AG04450 (cell line): ENCODE data around the gene ZC2HC1C. TPM values are rescaled to one million over a fixed set of nuclear protein-coding genes. Genes with fewer than 3 reads are reported as not detected.

Experiments
- CTCF ChIA-PET: fragments of 300-600, 350-600 bp; formaldehyde crosslinking; extraction: SDS; loops from one replicate; lab custom pipeline; 2022; ENCODE audit warnings: antibody characterized with exemption, inconsistent platforms; lab: Charles Lee
- POLR2A ChIA-PET: fragments of 350-600 bp; formaldehyde crosslinking; extraction: SDS; loops from one replicate; lab custom pipeline; 2021; ENCODE audit warnings: antibody characterized with exemption, inconsistent platforms; lab: Yijun Ruan, JAX
- DNase-seq: peaks from one replicate; pipeline ENCODE4 v3.0.0-alpha.2; 2011; ENCODE audit warnings: low read depth, low spot score
- H3K27ac ChIP-seq: one replicate; pipeline ENCODE4 v1.5.1; 2012; ENCODE audit warnings: low read depth, low read length, control low read depth
- H3K27me3 ChIP-seq: one replicate; pipeline ENCODE4 v1.6.0; 2012; ENCODE audit warnings: low read length; ENCODE audit not compliant: control insufficient read depth, insufficient read depth
- H3K4me3 ChIP-seq: 2 replicates; pipeline ENCODE4 v1.5.1; 2011; ENCODE audit warnings: mild to moderate bottlenecking, low read depth, low read length, control low read depth
- H3K9me3 ChIP-seq: 2 replicates; pipeline ENCODE4 v1.5.1; 2012; ENCODE audit warnings: low read length; ENCODE audit not compliant: control insufficient read depth, insufficient read depth
- CTCF ChIP-seq: IDR thresholded peaks from 2 replicates; pipeline ENCODE4 v1.5.1; 2011; ENCODE audit warnings: low read depth, low read length, control low read depth, inconsistent platforms
- polyA plus RNA-seq: library from polyadenylated mRNA; depleted of rRNA; stranded (reverse); fragments of >200 nt; gene quantifications from 2 replicates; pipeline ENCODE4 v1.2.3, GENCODE V29; 2011

The ZC2HC1C gene
- polyA plus RNA-seq, 1 experiment = 0.73 TPM

- Histone ChIP-seq H3K4me3 (no peak overlapping the region), H3K9me3 (no peaks in the 10 kb centered on the region), H3K27ac (no peak overlapping the region), H3K27me3 (no peaks in the 10 kb centered on the region)
- no peak for DNase-seq
- CTCF ChIA-PET = no interaction called here
- POLR2A ChIA-PET = no interaction called here
- TF ChIP-seq CTCF = no peak
Measured at GRCh38 chr14:75030147-75030546, 39.3 kb upstream of the ZC2HC1C start.

GRCh38 chr14:75032939-75033338 lies 36.5 kb upstream of the ZC2HC1C start:
- Histone ChIP-seq H3K9me3 (no peaks in the 10 kb centered on the region), H3K27me3 (no peaks in the 10 kb centered on the region), H3K4me3 (no peak overlapping the region), H3K27ac (no peak overlapping the region)
- DNase-seq = no peak
- TF ChIP-seq CTCF = no peak
- ChIA-PET POLR2A (interaction anchor here (0.5 kb wide), 1 partner anchor 50 kb away, joined by 3 read pairs; no protein-coding TSS in a partner anchor), CTCF (no interaction called here)

- Histone ChIP-seq H3K4me3 (no peak overlapping the region), H3K9me3 (no peaks in the 10 kb centered on the region), H3K27me3 (no peaks in the 10 kb centered on the region), H3K27ac (no peak overlapping the region)
- CTCF ChIA-PET = no interaction called here
- POLR2A ChIA-PET = no interaction called here
- no peak for DNase-seq
- TF ChIP-seq CTCF = no peak
Measured at GRCh38 chr14:75040507-75040906, 28.9 kb upstream of the ZC2HC1C start.

GRCh38 chr14:75040959-75041358 lies 28.5 kb upstream of the ZC2HC1C start:
- Histone ChIP-seq H3K27me3 (no peaks in the 10 kb centered on the region), H3K9me3 (no peaks in the 10 kb centered on the region), H3K4me3 (no peak overlapping the region), H3K27ac (no peak overlapping the region)
- no peak for DNase-seq
- ChIA-PET CTCF (no interaction called here), POLR2A (no interaction called here)
- TF ChIP-seq CTCF = no peak

- DNase-seq = no peak
- no peak overlapping the region for H3K27ac ChIP-seq
- H3K27me3 ChIP-seq = no peaks in the 10 kb centered on the region
- ChIA-PET POLR2A (no interaction called here), CTCF (interaction anchor here (1.2 kb wide), 1 partner anchor 181 kb away, joined by 4 read pairs; no protein-coding TSS in a partner anchor)
- no peak for TF ChIP-seq CTCF
- no peaks in the 10 kb centered on the region for H3K9me3 ChIP-seq
- H3K4me3 ChIP-seq = no peak overlapping the region
Measured at GRCh38 chr14:75041613-75042012, 27.8 kb upstream of the ZC2HC1C start.
